ENCODE measurements around the gene CPN1. TPM values are rescaled to one million over a fixed set of nuclear protein-coding genes. Genes with fewer than 3 reads are reported as not detected.

Gene CPN1
- total and polyA plus RNA-seq, 10 of the 15 experiments (the other 5 are each of a cell fraction or from before 2014, with no cell fraction given): 0.03 to 0.10 TPM; not detected in 8

DNA sequence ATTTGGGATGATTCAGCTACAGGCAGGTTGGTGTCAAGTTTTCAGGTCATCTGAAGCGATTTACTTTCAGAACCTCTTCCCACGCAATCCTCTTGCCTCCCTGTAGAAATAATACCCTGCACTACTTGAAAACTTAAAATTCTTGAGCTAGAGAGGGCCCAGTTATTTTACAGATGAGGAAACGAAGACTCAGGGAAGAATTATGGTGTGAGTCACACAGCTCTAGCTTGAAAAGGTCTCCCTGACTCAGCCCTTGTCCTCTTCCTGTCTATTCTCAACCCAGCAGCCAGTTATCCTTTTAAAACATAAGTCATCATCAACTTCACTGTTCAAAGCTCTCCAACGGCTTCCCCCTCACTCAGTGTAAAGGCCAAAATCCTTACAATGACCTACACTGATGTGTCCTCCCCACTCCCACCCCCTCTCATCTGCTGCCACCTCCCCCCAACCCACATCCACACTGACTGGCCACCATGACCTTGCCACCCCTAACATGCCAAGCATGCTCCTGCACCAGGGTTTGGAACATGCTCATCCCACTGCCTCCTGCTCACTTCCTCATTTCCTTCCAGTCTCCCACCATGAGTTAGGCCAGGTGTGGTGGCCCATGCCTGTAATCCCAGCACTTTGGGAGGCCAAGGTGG lies 75.3 kb downstream of the CPN1 start (continued):
- TF ChIP-seq CEBPZ (IDR thresholded peaks at IDR 0.05; ENCODE audit: low read depth, low read length): no peak
- no peak for TF ChIP-seq PAX5 (IDR thresholded peaks at IDR 0.05; ENCODE audit: borderline replicate concordance, low read depth, low read length)
- 0 out of 2 replicates have a peak, but pooled peaks have one; percentile 39 for TF ChIP-seq CHD1 (IDR thresholded peaks at IDR 0.05; ENCODE audit: low read depth, low read length)
- no peak for TF ChIP-seq ZNF24 (IDR thresholded peaks at IDR 0.05)
- 0 out of 2 replicates have a peak, but pooled peaks have one; percentile 22 for TF ChIP-seq POLR2A (IDR thresholded peaks at IDR 0.05; ENCODE audit: low read depth, low read length)
- no peak for TF ChIP-seq NFXL1 (IDR thresholded peaks at IDR 0.05; ENCODE audit: borderline replicate concordance)
- peak; percentile 20 to 38; a peak in 1 of 4 replicates for TF ChIP-seq IKZF2 (IDR thresholded peaks at IDR 0.05)
- no peak for TF ChIP-seq GATAD2B (conservative IDR thresholded peaks at IDR 0.05; ENCODE audit: low read depth)
- peak; percentile 10 for TF ChIP-seq MEF2B (IDR thresholded peaks at IDR 0.05; ENCODE audit: partially characterized antibody, poor library complexity, severe bottlenecking)
- no peak for TF ChIP-seq SREBF1 (IDR thresholded peaks at IDR 0.05; ENCODE audit: low read length)
- TF ChIP-seq MTA3 (IDR thresholded peaks at IDR 0.05; ENCODE audit: borderline replicate concordance, low read length): no peak; the same call in 1 of the 2 replicates
- no peak for TF ChIP-seq YY1 (IDR thresholded peaks at IDR 0.05; ENCODE audit: low read depth, low read length)
- no peak for TF ChIP-seq SP1 (IDR thresholded peaks at IDR 0.05; ENCODE audit: low read depth, low read length)
- no peak for TF ChIP-seq SMARCA5 (IDR thresholded peaks at IDR 0.05)
- no peak for TF ChIP-seq TCF3 (IDR thresholded peaks at IDR 0.05; ENCODE audit: borderline replicate concordance, insufficient read depth, low read depth, low read length)
- no peak for TF ChIP-seq SIN3A (IDR thresholded peaks at IDR 0.05; ENCODE audit: low read depth, low read length)
- TF ChIP-seq USF1 (IDR thresholded peaks at IDR 0.05; ENCODE audit: borderline replicate concordance, extremely low read length, insufficient read depth, low read depth, low read length): no peak
- no peak for TF ChIP-seq PKNOX1 (IDR thresholded peaks at IDR 0.05)
- TF ChIP-seq BCLAF1 (IDR thresholded peaks at IDR 0.05): no peak
- TF ChIP-seq RELB (IDR thresholded peaks at IDR 0.05; ENCODE audit: low read depth): no peak
- no peak for TF ChIP-seq BACH1 (IDR thresholded peaks at IDR 0.05; ENCODE audit: borderline replicate concordance)
- TF ChIP-seq MXI1 (IDR thresholded peaks at IDR 0.05; ENCODE audit: low read depth, low read length): no peak

Data from GM12878 (cell line).